Erythroblast (primary cell): ENCODE measurements around the gene KIF21B.

Experiments used
- GATA1 ChIP-seq: IDR thresholded peaks from 2 replicates; pipeline ENCODE4 v1.6.1; 2011; ENCODE audit warnings: low read depth, mild to moderate bottlenecking, control low read depth, low read length, moderate library complexity
- POLR2A ChIP-seq: IDR thresholded peaks from 2 replicates; pipeline ENCODE4 v1.6.1; 2011; ENCODE audit warnings: mild to moderate bottlenecking, low read length

- TF ChIP-seq POLR2A (no peak), GATA1 (no peak)
Observed at GRCh38 chr1:200925831-200926230, 97.7 kb downstream of the KIF21B start.
